WI38 (cell line): ENCODE data around the gene CCDC146.
"Not testable (repeated sequence)": the region's sequence is repeated elsewhere in the genome, so short reads cannot be mapped to it uniquely, and the experiment has no call there.

Experiments
- H3K4me3 ChIP-seq: 2 replicates; pipeline ENCODE4 v1.5.1; 2011; ENCODE audit warnings: low read depth, mild to moderate bottlenecking, control low read depth, low read length
- CTCF ChIP-seq: IDR thresholded peaks from 2 replicates; pipeline ENCODE4 v1.5.1; 2012; ENCODE audit warnings: low read depth, mild to moderate bottlenecking, control low read depth, low read length

The CCDC146 gene

DNA sequence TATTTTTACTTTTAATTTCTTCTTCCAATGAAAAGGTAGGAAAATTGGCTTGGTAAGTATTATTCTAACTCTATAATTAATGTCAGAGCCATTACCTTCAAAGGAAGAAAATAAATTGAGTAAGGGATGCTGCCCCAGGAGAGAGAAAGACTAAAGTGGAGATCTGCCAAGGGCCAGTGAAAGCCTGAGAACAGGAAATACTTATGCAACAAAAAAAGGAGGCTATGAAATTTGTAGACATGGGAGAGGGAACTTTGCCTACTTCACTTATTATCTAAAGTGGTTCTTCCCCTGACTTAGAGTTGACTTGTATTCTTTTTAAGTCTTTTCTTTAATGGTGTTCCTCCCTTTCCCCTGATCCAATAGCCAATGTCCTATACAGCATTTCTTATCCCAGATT is 29.8 kb downstream of the CCDC146 start:
- H3K4me3 ChIP-seq, result not testable (repeated sequence)

DNA sequence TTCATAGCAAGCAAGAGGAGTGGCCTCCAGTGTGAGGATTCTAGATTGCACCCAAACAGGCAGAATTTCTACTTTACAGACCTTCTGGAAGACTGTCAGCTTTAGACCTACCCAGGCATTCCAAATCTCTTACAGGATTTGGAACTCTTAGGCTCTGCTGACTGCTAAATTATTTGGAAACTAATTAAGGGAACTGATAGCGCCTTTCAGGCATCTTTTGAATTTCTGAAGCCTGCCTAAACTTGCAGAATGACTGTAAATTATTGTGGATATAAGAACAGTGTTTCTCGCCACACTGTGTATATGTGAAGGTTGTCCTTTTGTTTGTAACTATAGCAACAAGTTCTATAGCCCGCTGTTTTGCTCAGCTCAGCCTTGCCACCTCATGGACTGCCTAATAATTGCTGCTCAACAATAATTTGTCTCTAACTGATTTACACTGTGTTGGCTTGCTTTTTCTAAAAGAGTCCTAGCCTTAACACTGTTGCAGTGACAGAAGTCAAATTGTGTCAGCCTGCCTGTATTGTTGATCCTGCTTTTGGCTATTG is 32.6 kb downstream of the CCDC146 start:
- H3K4me3 ChIP-seq, result not testable (repeated sequence)

GRCh38 chr7:77155601-77156377 is 33.4 kb downstream of the CCDC146 start:
- not testable (repeated sequence) for H3K4me3 ChIP-seq

GRCh38 chr7:77157034-77157433 is 34.6 kb downstream of the CCDC146 start:
- H3K4me3 ChIP-seq, result not testable (repeated sequence)

- TF ChIP-seq CTCF, result no peak
- H3K4me3 ChIP-seq, result no peak overlapping the region
These were observed 35.0 kb downstream of the CCDC146 start for GRCh38 chr7:77157446-77157845.

- H3K4me3 ChIP-seq, result not testable (repeated sequence)
These were observed 48.7 kb downstream of the CCDC146 start for GRCh38 chr7:77171073-77171472.

- H3K4me3 ChIP-seq, result not testable (repeated sequence)
These were observed 50.2 kb downstream of the CCDC146 start for GRCh38 chr7:77172437-77173172.

GRCh38 chr7:77174418-77174817 is 52.0 kb downstream of the CCDC146 start:
- not testable (repeated sequence) for H3K4me3 ChIP-seq

GRCh38 chr7:77175274-77175800 is 52.9 kb downstream of the CCDC146 start:
- not testable (repeated sequence) for H3K4me3 ChIP-seq

DNA sequence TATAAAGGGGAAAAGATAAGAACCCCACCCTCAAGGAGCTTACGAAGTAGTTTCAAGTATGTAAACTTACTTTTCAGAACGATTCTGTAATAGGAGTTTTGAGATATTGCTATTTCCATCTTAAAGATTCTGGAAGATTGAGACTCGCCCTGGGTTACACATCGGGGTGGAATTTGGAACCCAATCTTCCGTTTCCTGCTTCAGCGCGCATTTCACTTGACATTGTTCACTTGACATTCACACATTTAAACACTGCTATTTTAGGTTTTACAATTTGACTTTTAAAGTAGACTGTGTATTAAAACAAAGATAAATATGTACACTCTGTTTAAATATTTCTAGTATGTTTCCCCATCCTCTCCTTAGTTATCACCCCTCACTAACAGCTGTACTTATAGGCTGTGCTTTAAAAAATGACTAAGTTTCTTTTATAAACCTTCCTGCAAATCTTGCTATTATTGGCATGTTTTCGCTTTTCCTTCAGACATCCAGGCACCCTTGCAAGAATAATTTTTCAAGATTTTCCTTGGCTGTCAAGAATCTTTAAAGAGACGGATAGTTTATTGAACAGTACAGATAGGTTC is 55.0 kb downstream of the CCDC146 start:
- H3K4me3 ChIP-seq, result not testable (repeated sequence)

DNA sequence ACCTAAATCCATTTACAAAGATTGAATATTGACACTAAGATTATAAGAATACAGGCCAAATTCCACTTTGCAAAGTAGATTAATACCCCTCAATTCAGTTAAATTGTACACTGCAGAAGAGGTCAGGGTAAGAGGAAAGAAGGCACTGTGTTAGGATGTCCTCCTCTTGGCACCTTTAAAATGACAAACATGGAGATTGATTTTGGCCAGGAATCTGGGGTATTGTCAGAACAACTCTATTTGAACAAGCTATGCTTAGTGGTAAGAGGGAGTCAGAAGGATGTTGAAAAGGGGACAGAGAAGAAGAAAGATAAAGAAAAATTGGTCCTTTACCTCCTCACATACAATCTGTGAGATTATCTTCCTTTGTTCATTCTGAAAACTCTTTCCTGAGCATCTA is 55.6 kb downstream of the CCDC146 start:
- H3K4me3 ChIP-seq, result not testable (repeated sequence)

GRCh38 chr7:77181015-77181595 is 58.7 kb downstream of the CCDC146 start:
- TF ChIP-seq CTCF, result no peak

More at GRCh38 chr7:77181015-77181595, 58.7 kb downstream of the CCDC146 start:
- no peak overlapping the region for H3K4me3 ChIP-seq
